CD14-positive monocyte (primary cell): ENCODE measurements around the gene CYTH4. TPM values are rescaled to one million over a fixed set of nuclear protein-coding genes. Genes with fewer than 3 reads are reported as not detected.

Source experiments
- DNase-seq, 3 donors: peaks; one replicate each; pipeline ENCODE4 v3.0.0-alpha.2; 2011 to 2022
- H2AFZ ChIP-seq: 2 replicates; pipeline ENCODE4 v1.6.0; 2012; ENCODE audit warnings: mild to moderate bottlenecking, low read depth, low read length, inconsistent platforms; ENCODE audit not compliant: insufficient read depth, poor library complexity, severe bottlenecking
- H3K27ac ChIP-seq, 2 donors: 1 replicate in 1 of 2; 2 replicates in 1 of 2; pipeline ENCODE4 v1.5.1; 2012 to 2013; ENCODE audit warnings: low read length in 2 of 2, control low read depth in 1 of 2, inconsistent platforms in 1 of 2, low read depth in 1 of 2, mild to moderate bottlenecking in 1 of 2
- H3K27me3 ChIP-seq, 2 donors: one replicate each; pipeline versions ENCODE4 v1.6.0 to v1.6.1; 2011 to 2013; ENCODE audit warnings: low read length in 2 of 2; ENCODE audit not compliant: control insufficient read depth in 2 of 2, insufficient read depth in 2 of 2
- H3K36me3 ChIP-seq, 2 donors: replicated peaks in 1 of 2; 1 replicate in 1 of 2; 2 replicates in 1 of 2; pipeline versions ENCODE4 v1.5.1 to v1.6.1; 2012 to 2013; ENCODE audit warnings: low read length in 2 of 2, control low read depth in 1 of 2, inconsistent platforms in 1 of 2, mild to moderate bottlenecking in 1 of 2; ENCODE audit not compliant: insufficient read depth in 2 of 2, control insufficient read depth in 1 of 2
- H3K4me1 ChIP-seq, 2 donors: 1 replicate in 1 of 2; 2 replicates in 1 of 2; pipeline versions ENCODE4 v1.5.1 to v1.6.1; 2012 to 2013; ENCODE audit warnings: low read length in 2 of 2, control low read depth in 1 of 2, inconsistent platforms in 1 of 2, mild to moderate bottlenecking in 1 of 2, moderate library complexity in 1 of 2; ENCODE audit not compliant: insufficient read depth in 2 of 2, control insufficient read depth in 1 of 2
- H3K4me2 ChIP-seq: replicated peaks from 2 replicates; pipeline ENCODE3; 2012; ENCODE audit warnings: low read length, moderate library complexity, mild to moderate bottlenecking; ENCODE audit not compliant: poor library complexity, severe bottlenecking; ENCODE audit errors: extremely low read depth
- H3K4me3 ChIP-seq, 3 experiments: fragments of 200-600 bp in 1 of 3; sonication (generic) in 1 of 3; replicated peaks in 1 of 3; 1 replicate in 2 of 3; 2 replicates in 1 of 3; pipeline ENCODE4 v1.5.1; 2011 to 2013; ENCODE audit warnings: low read length in 3 of 3, mild to moderate bottlenecking in 3 of 3, control low read depth in 2 of 3, low read depth in 2 of 3, inconsistent platforms in 1 of 3, moderate library complexity in 1 of 3
- H3K79me2 ChIP-seq: 2 replicates; pipeline ENCODE4 v1.6.0; 2012; ENCODE audit warnings: mild to moderate bottlenecking, control low read depth, inconsistent platforms, low read length, moderate library complexity; ENCODE audit not compliant: insufficient read depth
- H3K9ac ChIP-seq: 2 replicates; pipeline ENCODE4 v1.6.0; 2017; ENCODE audit warnings: low read length, mild to moderate bottlenecking; ENCODE audit not compliant: insufficient read depth, poor library complexity, severe bottlenecking
- H3K9me3 ChIP-seq, 2 donors: replicated peaks in 1 of 2; 1 replicate in 1 of 2; 2 replicates in 1 of 2; pipeline versions ENCODE4 v1.5.1 to v1.6.1; 2012 to 2013; ENCODE audit warnings: low read length in 2 of 2, control low read depth in 1 of 2; ENCODE audit not compliant: control insufficient read depth in 1 of 2, insufficient read depth in 1 of 2
- H4K20me1 ChIP-seq: 2 replicates; pipeline ENCODE4 v1.6.0; 2012; ENCODE audit warnings: mild to moderate bottlenecking, low read length, control low read depth, moderate library complexity; ENCODE audit not compliant: insufficient read depth
- H3K27ac Mint-ChIP-seq, 7 donors: one replicate each; pipeline ENCODE4 v1.8.0; 2020; ENCODE audit warnings: mild to moderate bottlenecking in 7 of 7, mixed read lengths in 7 of 7, moderate library complexity in 6 of 7, inconsistent platforms in 2 of 7
- H3K27me3 Mint-ChIP-seq, 3 donors: one replicate each; pipeline ENCODE4 v1.8.0; 2021 to 2022; ENCODE audit warnings: low read depth in 3 of 3, mild to moderate bottlenecking in 3 of 3, mixed read lengths in 3 of 3, moderate library complexity in 3 of 3, inconsistent platforms in 1 of 3
- H3K36me3 Mint-ChIP-seq, 2 donors: one replicate each; pipeline ENCODE4 v1.8.0; 2020; ENCODE audit warnings: mixed read lengths in 2 of 2, inconsistent platforms in 1 of 2, mild to moderate bottlenecking in 1 of 2
- H3K4me1 Mint-ChIP-seq: one replicate; pipeline ENCODE4 v1.8.0; 2020; ENCODE audit warnings: mild to moderate bottlenecking, mixed read lengths
- H3K4me3 Mint-ChIP-seq, 2 donors: one replicate each; pipeline ENCODE4 v1.8.0; 2020; ENCODE audit warnings: mild to moderate bottlenecking in 2 of 2, mixed read lengths in 2 of 2, moderate library complexity in 1 of 2
- H3K9me3 Mint-ChIP-seq, 7 donors: one replicate each; pipeline ENCODE4 v1.8.0; 2020 to 2022; ENCODE audit warnings: mixed read lengths in 7 of 7, mild to moderate bottlenecking in 6 of 7, moderate library complexity in 6 of 7, inconsistent platforms in 2 of 7
- CTCF ChIP-seq: fragments of 200-600 bp; IDR thresholded peaks from one replicate; pipeline ENCODE4 v1.8.0; 2022; ENCODE audit warnings: antibody characterized with exemption, mild to moderate bottlenecking
- WGBS: methylation state at CpG from one replicate; pipeline ENCODE4 v1.1.5; 2013; ENCODE audit warnings: missing lambda C conversion rate; ENCODE audit not compliant: insufficient coverage; 5-methylcytosine and 5-hydroxymethylcytosine counted together
- intact Hi-C, 2 donors: fragments of 100-400 bp; cut with micrococcal nuclease; formaldehyde crosslinking; loops; one replicate each; pipeline versions ENCODE4 v1.15.0 to v1.15.1; 2023
- polyA plus RNA-seq, 3 donors: library from polyadenylated mRNA; depleted of rRNA in 1 of 3; unstranded in 2 of 3; stranded (reverse) in 1 of 3; fragments of 300-500 nt in 2 of 3; fragments of >200 nt in 1 of 3; fragmentation: Illumina TruSeq in 2 of 3; gene quantifications; 1 replicate in 2 of 3; 2 replicates in 1 of 3; pipeline ENCODE4 v1.2.3, GENCODE V29; 2012 to 2021

Gene CYTH4
- polyA plus RNA-seq, 3 donors, result 51.0 to 254 (median 70.0) TPM

- Histone ChIP-seq H3K9ac (no peak overlapping the region), H4K20me1 (no peaks in the 10 kb centered on the region), H3K27ac (peak overlapping the region; percentile 53 to 80), H3K9me3 (no peaks in the 10 kb centered on the region), H3K4me2 (peak overlapping the region; percentile 41), H3K4me1 (peaks cover 92 to 97% of the 10 kb centered on the region in 2 donors), H3K36me3 (no peaks in the 10 kb centered on the region), H3K79me2 (no peaks in the 10 kb centered on the region), H3K27me3 (no peaks in the 10 kb centered on the region), H2AFZ (no peak overlapping the region), H3K4me3 (peak overlapping the region in 1 of 3 experiments; percentile 41)
- 76% methylated on average over 6 of the region's 8 CpGs for WGBS
- Mint-ChIP-seq H3K27ac (peak overlapping the region; percentile 40 to 95 (median 64)), H3K4me3 (peak overlapping the region in 1 of 2 donors; percentile 48), H3K4me1 (peaks cover 92% of the 10 kb centered on the region), H3K9me3 (peaks cover 0 to 4% (median 2%) of the 10 kb centered on the region in 7 donors), H3K27me3 (peaks cover 0 to 7% (median 0%) of the 10 kb centered on the region in 3 donors), H3K36me3 (peaks cover 0 to 3% of the 10 kb centered on the region in 2 donors)
- TF ChIP-seq CTCF, result no peak
- DNase-seq, result no peak
- intact Hi-C loops, result no loop called here
Measured at GRCh38 chr22:37273846-37274225, 8.5 kb upstream of the CYTH4 start.

- Mint-ChIP-seq H3K4me1 (peaks cover 93% of the 10 kb centered on the region), H3K4me3 (peak overlapping the region in 1 of 2 donors; percentile 65), H3K27me3 (peaks cover 0 to 7% (median 0%) of the 10 kb centered on the region in 3 donors), H3K36me3 (peaks cover 0 to 3% of the 10 kb centered on the region in 2 donors), H3K9me3 (peaks cover 0 to 4% (median 2%) of the 10 kb centered on the region in 7 donors), H3K27ac (peak overlapping the region; percentile 81 to 95 (median 89))
- H3K4me1 ChIP-seq, result peaks cover 92 to 97% of the 10 kb centered on the region in 2 donors
- TF ChIP-seq CTCF, result no peak
- peak overlapping the region; percentile 41 for H3K4me2 ChIP-seq
- peak overlapping the region in 1 of 3 experiments; percentile 41 for H3K4me3 ChIP-seq
- intact Hi-C loops, result no loop called here
- H3K79me2 ChIP-seq, result no peaks in the 10 kb centered on the region
- no peak overlapping the region for H2AFZ ChIP-seq
- H4K20me1 ChIP-seq, result no peaks in the 10 kb centered on the region
- WGBS, result 7% methylated on average over 7 of the region's 12 CpGs
- H3K27me3 ChIP-seq, result no peaks in the 10 kb centered on the region
- no peaks in the 10 kb centered on the region for H3K9me3 ChIP-seq
- H3K9ac ChIP-seq, result no peak overlapping the region
- peak overlapping the region; percentile 53 to 80 for H3K27ac ChIP-seq
- H3K36me3 ChIP-seq, result no peaks in the 10 kb centered on the region
- DNase-seq, result peak; percentile 82 to 89 (median 84)
Measured at GRCh38 chr22:37274380-37274862, 7.9 kb upstream of the CYTH4 start.
